Erythroblast (primary cell): ENCODE data around the gene MAP4K1.

Experiments used
- GATA1 ChIP-seq: IDR thresholded peaks from 2 replicates; pipeline ENCODE4 v1.6.1; 2011; ENCODE audit warnings: low read depth, mild to moderate bottlenecking, control low read depth, low read length, moderate library complexity
- POLR2A ChIP-seq: IDR thresholded peaks from 2 replicates; pipeline ENCODE4 v1.6.1; 2011; ENCODE audit warnings: mild to moderate bottlenecking, low read length

GRCh38 chr19:38614289-38614688 is 3.5 kb downstream of the MAP4K1 start:
- TF ChIP-seq POLR2A (no peak), GATA1 (no peak)
